Endodermal cell (in vitro differentiated cells): ENCODE measurements around the gene PLEKHM3. TPM values are rescaled to one million over a fixed set of nuclear protein-coding genes. Genes with fewer than 3 reads are reported as not detected.

ENCODE experiments used
- DNase-seq: peaks from one replicate; pipeline ENCODE4 v3.0.0-alpha.2; 2017
- H3K27ac ChIP-seq: 2 replicates; pipeline ENCODE4 v1.5.1; 2013; ENCODE audit warnings: mild to moderate bottlenecking, low read depth, low read length, moderate library complexity
- H3K27me3 ChIP-seq: 2 replicates; pipeline ENCODE4 v1.6.1; 2013; ENCODE audit warnings: mild to moderate bottlenecking, low read length, moderate library complexity; ENCODE audit not compliant: insufficient read depth, control insufficient read depth, poor library complexity, severe bottlenecking
- H3K36me3 ChIP-seq: 2 replicates; pipeline ENCODE4 v1.7.0; 2013; ENCODE audit warnings: mild to moderate bottlenecking, low read length, moderate library complexity; ENCODE audit not compliant: control insufficient read depth, insufficient read depth
- H3K4me1 ChIP-seq: one replicate; pipeline ENCODE4 v1.7.0; 2013; ENCODE audit warnings: low read length; ENCODE audit not compliant: control insufficient read depth, insufficient read depth
- H3K4me3 ChIP-seq: 2 replicates; pipeline ENCODE4 v1.5.1; 2013; ENCODE audit warnings: mild to moderate bottlenecking, low read length, moderate library complexity
- H3K9ac ChIP-seq: 2 replicates; pipeline ENCODE4 v1.6.1; 2013; ENCODE audit warnings: mild to moderate bottlenecking, low read length, moderate library complexity; ENCODE audit not compliant: poor library complexity, severe bottlenecking; ENCODE audit errors: extremely low read depth
- H3K9me3 ChIP-seq: 2 replicates; pipeline ENCODE4 v1.6.1; 2013; ENCODE audit warnings: mild to moderate bottlenecking, low read length, moderate library complexity; ENCODE audit not compliant: control insufficient read depth
- H3K27ac Mint-ChIP-seq: 2 replicates; pipeline ENCODE4 v1.8.0; 2020; ENCODE audit warnings: mixed read lengths
- H3K27me3 Mint-ChIP-seq: 2 replicates; pipeline ENCODE4 v1.8.0; 2021; ENCODE audit warnings: mild to moderate bottlenecking, mixed read lengths; ENCODE audit not compliant: insufficient read depth
- H3K36me3 Mint-ChIP-seq: 2 replicates; pipeline ENCODE4 v1.8.0; 2020; ENCODE audit warnings: low read depth, mixed read lengths
- H3K4me1 Mint-ChIP-seq: 2 replicates; pipeline ENCODE4 v1.8.0; 2020; ENCODE audit warnings: mixed read lengths
- H3K4me3 Mint-ChIP-seq: 2 replicates; pipeline ENCODE4 v1.8.0; 2020; ENCODE audit warnings: mild to moderate bottlenecking, moderate library complexity, mixed read lengths
- H3K9me3 Mint-ChIP-seq: 2 replicates; pipeline ENCODE4 v1.8.0; 2020; ENCODE audit warnings: mild to moderate bottlenecking, mixed read lengths
- WGBS, 2 experiments: methylation state at CpG; one replicate each; pipeline versions ENCODE4 v1.1.5 to v1.1.7; 2013; ENCODE audit warnings: missing lambda C conversion rate in 2 of 2, mixed read lengths in 1 of 2; ENCODE audit not compliant: insufficient coverage in 1 of 2, insufficient read length in 1 of 2; 5-methylcytosine and 5-hydroxymethylcytosine counted together
- total RNA-seq, 2 donors: library from RNA; stranded (reverse); fragmentation: NEBNext Ultra II Directional in 1 of 2; extraction: Animal tissue kit (Norgen Biotek cat#: 25700) in 1 of 2; gene quantifications; 2 replicates in 1 of 2; 3 replicates in 1 of 2; pipeline ENCODE4 v1.2.1, GENCODE V29; 2021
- TF ChIP-seq, protein P1 (sequence below): fragments of 200-600 bp; sonication (generic); conservative IDR thresholded peaks from 2 replicates; pipeline ENCODE4 v1.5.0; 2021; ENCODE audit warnings: antibody characterized with exemption, mild to moderate bottlenecking

PLEKHM3 gene
- total RNA-seq, 2 donors from 2014 or later = 13.3 to 17.9 TPM

DNA sequence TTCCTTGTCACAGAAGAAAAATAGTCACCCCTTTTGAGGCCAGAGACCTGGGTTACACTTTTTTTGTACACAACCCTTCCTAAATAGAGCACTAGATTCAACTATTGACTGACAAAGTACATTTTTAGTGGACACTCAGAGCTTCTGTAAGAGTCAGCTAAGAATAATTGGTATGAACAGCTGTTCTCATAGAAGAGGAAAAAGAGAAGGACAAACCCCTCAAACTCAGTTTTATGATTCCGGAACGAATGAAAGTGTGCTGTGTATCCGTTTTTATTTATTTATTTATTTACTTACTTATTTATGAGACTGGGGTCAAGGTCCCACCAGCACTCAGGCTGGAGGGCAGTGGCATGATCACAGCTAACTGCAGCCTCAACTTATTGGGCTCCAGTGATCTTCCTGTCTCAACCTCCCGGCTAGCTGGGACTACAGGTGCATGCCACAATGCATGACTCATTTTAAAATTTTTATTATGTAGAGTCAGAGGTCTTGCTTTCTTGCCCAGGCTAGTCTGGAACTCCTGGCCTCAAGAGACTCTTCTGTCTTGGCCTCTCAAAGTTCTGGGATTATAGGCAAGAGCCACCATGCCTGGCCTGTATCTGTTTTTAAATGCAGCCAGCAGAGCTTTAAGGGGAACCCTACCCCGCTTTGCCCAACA lies 219.6 kb downstream of the PLEKHM3 start:
- Histone ChIP-seq H3K27me3 (no peaks in the 10 kb centered on the region), H3K9ac (no peak overlapping the region), H3K27ac (no peak overlapping the region), H3K4me3 (no peak overlapping the region), H3K9me3 (no peaks in the 10 kb centered on the region), H3K36me3 (no peaks in the 10 kb centered on the region), H3K4me1 (peaks cover 10% of the 10 kb centered on the region)
- Mint-ChIP-seq H3K36me3 (no peaks in the 10 kb centered on the region), H3K4me3 (no peak overlapping the region), H3K27ac (no peak overlapping the region), H3K9me3 (no peaks in the 10 kb centered on the region), H3K27me3 (no peaks in the 10 kb centered on the region), H3K4me1 (peaks cover 46% of the 10 kb centered on the region)
- TF ChIP-seq, protein P1, sequence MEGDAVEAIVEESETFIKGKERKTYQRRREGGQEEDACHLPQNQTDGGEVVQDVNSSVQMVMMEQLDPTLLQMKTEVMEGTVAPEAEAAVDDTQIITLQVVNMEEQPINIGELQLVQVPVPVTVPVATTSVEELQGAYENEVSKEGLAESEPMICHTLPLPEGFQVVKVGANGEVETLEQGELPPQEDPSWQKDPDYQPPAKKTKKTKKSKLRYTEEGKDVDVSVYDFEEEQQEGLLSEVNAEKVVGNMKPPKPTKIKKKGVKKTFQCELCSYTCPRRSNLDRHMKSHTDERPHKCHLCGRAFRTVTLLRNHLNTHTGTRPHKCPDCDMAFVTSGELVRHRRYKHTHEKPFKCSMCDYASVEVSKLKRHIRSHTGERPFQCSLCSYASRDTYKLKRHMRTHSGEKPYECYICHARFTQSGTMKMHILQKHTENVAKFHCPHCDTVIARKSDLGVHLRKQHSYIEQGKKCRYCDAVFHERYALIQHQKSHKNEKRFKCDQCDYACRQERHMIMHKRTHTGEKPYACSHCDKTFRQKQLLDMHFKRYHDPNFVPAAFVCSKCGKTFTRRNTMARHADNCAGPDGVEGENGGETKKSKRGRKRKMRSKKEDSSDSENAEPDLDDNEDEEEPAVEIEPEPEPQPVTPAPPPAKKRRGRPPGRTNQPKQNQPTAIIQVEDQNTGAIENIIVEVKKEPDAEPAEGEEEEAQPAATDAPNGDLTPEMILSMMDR = no peak
- DNase-seq = no peak
- WGBS, 2 experiments = 95% methylated on average over 2 of the region's 5 CpGs; no CpG with 5 or more reads in 1 of the 2 experiments

DNA sequence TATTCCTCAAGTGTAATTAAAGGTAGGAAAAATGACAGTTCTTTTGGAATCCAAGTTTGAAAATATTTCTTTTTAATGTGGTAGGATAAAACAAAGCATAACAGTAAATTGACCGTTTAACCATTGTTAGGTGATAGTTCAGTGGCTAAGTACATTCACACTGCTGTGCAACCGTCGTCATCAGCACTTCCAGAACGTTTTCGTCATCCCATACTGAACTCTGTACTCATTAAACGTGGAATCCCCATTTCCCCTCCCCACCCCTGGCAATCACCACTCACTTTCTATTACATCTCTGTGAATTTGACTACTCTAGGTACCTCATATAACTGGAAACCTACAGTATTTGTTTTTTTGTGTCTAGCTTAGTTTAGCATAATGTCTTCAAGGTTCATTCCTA lies 222.7 kb downstream of the PLEKHM3 start:
- WGBS, 2 experiments = 93 to 94% methylated on average over 6 of the region's 6 CpGs
- TF ChIP-seq, protein P1 = no peak
- Histone ChIP-seq H3K9me3 (no peaks in the 10 kb centered on the region), H3K4me3 (no peak overlapping the region), H3K4me1 (peaks cover 6% of the 10 kb centered on the region), H3K27ac (no peak overlapping the region), H3K27me3 (no peaks in the 10 kb centered on the region), H3K9ac (no peak overlapping the region), H3K36me3 (no peaks in the 10 kb centered on the region)
- H3K4me1 Mint-ChIP-seq = peaks cover 39% of the 10 kb centered on the region
- DNase-seq = no peak
- no peaks in the 10 kb centered on the region for H3K9me3 Mint-ChIP-seq
- H3K27ac Mint-ChIP-seq = peak overlapping the region; percentile 74
- no peak overlapping the region for H3K4me3 Mint-ChIP-seq
- no peaks in the 10 kb centered on the region for H3K27me3 Mint-ChIP-seq
- no peaks in the 10 kb centered on the region for H3K36me3 Mint-ChIP-seq

DNA sequence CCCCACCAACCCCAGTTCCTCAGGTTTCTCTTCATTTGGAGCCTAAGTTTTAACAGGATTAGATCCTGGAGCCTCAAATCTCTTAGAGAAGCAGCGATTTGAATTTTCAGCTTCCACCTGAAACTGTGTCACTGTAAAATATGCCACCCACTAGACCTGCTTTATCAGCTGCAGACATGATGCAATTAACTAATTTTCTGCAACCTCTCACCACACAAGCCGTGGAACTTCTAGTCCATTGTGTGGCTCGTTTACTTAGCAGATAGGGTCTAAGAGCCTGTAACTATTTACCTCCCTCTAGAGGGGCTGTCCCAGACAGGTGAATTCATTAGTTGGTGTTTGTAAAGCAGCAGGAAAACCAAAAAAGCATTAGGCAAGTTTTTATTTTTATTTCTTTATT lies 224.1 kb downstream of the PLEKHM3 start:
- no peaks in the 10 kb centered on the region for H3K9me3 ChIP-seq
- TF ChIP-seq, protein P1 = peak; percentile 34
- no peaks in the 10 kb centered on the region for H3K9me3 Mint-ChIP-seq
- peak overlapping the region; percentile 23 for H3K4me3 Mint-ChIP-seq
- H3K4me1 ChIP-seq = peaks cover 12% of the 10 kb centered on the region
- peak overlapping the region; percentile 32 for H3K9ac ChIP-seq
- 21 to 25% methylated on average over 1 to 3 of the region's 3 CpGs for WGBS, 2 experiments
- H3K27me3 ChIP-seq = no peaks in the 10 kb centered on the region
- H3K4me1 Mint-ChIP-seq = peaks cover 46% of the 10 kb centered on the region
- no peak overlapping the region for H3K4me3 ChIP-seq
- no peaks in the 10 kb centered on the region for H3K27me3 Mint-ChIP-seq
- H3K27ac Mint-ChIP-seq = peak overlapping the region; percentile 88
- H3K27ac ChIP-seq = no peak overlapping the region
- no peaks in the 10 kb centered on the region for H3K36me3 ChIP-seq
- peak; percentile 77 for DNase-seq
- no peaks in the 10 kb centered on the region for H3K36me3 Mint-ChIP-seq
